Fibroblast of gingiva (primary cell): ENCODE data around the gene B3GALT6.
A peak's percentile ranks its signal among the peaks of the same experiment; 100 is the strongest.

ENCODE experiments used
- DNase-seq: peaks from one replicate; pipeline ENCODE4 v3.0.0-alpha.2; 2011; ENCODE audit warnings: low read depth

The B3GALT6 gene

GRCh38 chr1:1231400-1232207 is 433 bp upstream of the B3GALT6 start, which contains the start of gene SDF4:
TSS of gene SDF4 (minus strand) at chr1:1232001. CDS start at chr1:1228772, 3,229 bp downstream.
- peak; percentile 96 for DNase-seq

DNA sequence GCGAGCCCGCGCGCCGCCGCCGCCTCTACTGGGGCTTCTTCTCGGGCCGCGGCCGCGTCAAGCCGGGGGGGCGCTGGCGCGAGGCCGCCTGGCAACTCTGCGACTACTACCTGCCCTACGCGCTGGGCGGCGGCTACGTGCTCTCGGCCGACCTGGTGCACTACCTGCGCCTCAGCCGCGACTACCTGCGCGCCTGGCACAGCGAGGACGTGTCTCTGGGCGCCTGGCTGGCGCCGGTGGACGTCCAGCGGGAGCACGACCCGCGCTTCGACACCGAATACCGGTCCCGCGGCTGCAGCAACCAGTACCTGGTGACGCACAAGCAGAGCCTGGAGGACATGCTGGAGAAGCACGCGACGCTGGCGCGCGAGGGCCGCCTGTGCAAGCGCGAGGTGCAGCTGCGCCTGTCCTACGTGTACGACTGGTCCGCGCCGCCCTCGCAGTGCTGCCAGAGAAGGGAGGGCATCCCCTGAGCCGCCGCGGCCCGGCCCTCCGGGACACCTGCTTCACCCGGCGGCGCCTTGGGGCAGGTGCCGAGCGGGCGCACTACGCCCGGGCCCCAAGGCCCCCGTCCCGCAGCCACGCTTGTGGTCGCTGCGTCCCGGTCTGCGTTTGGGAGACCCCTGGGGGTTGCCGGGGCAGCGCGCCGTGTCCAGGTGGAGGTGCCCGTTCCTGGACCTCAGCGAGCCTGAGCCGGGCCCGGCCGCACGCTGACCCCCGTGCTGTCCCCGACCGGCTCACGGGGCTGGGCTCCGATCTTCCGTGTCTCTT is 944 bp downstream of the B3GALT6 start:
- DNase-seq: no peak

DNA sequence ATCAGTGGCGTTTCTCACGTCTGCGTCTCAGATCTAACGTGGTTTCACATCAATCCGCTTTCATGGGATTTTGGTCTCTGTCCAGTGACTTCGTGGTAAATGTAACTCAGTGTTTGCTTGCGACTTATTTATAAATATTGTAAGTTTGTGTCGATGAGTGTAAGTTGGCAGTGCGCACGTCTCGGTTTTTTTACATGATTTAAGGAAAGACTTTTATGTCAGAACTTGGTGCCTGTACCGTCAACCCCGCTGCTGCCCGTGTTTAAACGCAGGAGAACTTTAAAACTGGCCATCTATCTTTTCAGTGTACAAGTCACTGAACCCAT is 1.5 kb downstream of the B3GALT6 start:
- no peak for DNase-seq

GRCh38 chr1:1234180-1234808 is 2.3 kb downstream of the B3GALT6 start:
- no peak for DNase-seq

DNA sequence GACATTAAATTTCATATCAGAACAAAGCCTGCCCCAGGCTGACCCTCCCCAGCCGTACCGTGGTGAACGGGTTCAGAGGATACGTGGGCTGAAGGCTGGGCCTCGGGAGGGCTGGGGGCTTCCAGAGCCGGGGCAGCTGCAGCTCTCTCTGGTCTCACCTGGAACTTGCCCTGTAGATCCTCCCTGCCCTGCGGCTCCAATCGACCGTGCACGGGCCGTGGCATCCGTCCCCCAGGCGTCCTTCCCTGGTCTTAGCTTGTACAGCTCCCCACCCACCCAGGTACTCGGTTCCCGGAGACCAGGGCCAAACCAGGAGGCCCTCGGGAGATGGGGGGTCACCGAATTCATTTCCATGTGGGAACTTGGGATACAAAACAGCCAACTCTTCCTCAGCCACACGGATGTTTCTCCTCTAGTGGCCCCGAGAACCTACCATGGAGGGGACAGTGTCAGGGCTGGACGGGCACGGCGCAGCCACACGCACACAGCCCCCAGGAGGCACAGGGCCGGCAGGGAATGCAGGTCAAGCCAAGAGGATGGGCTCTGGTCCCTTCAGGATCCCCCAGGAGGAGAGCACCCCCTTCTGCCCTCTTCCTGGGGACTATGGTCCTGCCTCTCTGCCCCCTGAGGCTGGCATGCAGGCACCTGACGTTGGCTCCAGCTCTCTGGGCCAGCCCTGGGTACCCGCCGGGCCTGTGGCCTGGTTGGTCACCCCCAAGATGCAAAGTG is 3.1 kb downstream of the B3GALT6 start:
- no peak for DNase-seq

DNA sequence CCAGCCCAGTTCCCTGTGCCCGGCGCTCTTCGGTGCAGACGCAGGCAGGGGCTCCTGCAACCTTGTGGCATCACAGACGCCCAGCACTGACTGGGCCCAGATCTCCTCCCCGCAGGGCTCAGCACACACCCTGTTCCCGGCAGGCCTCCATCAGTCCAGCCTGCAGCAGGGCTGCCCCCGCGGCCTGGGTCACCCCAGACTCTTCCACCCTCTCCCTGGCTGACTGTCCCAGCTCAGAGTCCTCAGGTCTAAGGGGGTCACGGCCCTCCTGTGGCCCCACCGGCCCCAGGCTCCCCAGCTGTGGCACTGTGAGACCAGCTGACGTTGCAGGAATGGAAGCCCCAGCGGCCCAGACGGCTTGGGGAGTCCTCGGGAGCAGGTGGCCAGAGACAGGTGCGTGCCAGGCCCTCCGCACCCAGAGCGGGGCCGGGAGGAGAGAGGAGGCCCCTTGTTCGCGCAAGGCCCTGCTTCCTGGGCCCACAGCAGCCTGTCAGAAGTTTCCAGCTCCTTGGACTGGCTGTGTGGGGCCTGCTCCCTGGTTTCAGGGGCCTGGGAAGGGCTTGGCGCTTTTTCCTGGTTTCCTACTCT is 4.2 kb downstream of the B3GALT6 start:
- DNase-seq: no peak

- no peak for DNase-seq
These were observed 5.2 kb downstream of the B3GALT6 start for GRCh38 chr1:1236945-1237873.

GRCh38 chr1:1237874-1238701 is 6.1 kb downstream of the B3GALT6 start:
- DNase-seq: no peak

DNA sequence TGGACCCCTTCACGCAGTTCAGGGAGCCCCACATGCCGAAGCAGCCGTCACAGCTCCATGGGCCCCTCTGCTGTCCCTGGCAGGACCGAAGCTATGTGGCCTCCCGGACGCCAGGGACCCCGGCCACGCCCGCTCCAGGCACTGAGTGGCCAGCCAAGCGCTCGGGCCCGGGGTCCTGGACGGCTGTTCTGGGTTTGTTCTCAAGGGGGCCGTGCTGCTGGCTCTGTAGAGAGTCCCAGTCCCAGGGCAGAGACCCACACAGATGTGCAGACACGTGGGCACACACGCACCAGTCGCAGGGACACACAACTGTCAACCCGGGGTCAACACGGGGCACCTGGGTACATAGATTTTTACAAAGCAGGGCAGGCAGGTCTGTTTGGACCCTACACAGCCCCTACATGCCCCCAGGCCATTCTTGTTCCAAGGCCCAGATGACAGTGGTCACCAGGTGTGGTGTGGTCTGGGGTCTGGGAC is 6.7 kb downstream of the B3GALT6 start:
- no peak for DNase-seq

DNA sequence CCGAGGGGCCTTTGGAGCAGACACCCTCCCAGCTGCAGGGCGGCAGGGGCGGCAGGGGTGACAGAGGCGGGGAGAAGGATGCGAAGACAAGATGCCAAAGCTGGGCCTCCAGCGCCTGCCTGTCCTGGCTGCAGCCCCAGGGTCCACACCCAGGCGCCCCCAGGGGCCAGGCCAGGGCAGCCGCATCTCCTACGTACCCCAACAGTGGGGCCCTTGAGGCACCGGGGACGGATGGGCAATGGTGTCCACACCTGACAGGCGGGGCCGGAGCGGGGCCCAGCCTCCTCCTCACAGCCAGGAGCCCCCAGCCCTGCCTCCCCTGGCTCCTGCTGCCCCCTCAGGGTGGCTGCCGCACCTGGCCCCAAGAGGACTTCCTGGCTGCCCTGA is 7.2 kb downstream of the B3GALT6 start:
- DNase-seq: no peak

- no peak for DNase-seq
These were observed 7.7 kb downstream of the B3GALT6 start for GRCh38 chr1:1239614-1240347.

GRCh38 chr1:1240348-1240732 is 8.3 kb downstream of the B3GALT6 start:
- no peak for DNase-seq

DNA sequence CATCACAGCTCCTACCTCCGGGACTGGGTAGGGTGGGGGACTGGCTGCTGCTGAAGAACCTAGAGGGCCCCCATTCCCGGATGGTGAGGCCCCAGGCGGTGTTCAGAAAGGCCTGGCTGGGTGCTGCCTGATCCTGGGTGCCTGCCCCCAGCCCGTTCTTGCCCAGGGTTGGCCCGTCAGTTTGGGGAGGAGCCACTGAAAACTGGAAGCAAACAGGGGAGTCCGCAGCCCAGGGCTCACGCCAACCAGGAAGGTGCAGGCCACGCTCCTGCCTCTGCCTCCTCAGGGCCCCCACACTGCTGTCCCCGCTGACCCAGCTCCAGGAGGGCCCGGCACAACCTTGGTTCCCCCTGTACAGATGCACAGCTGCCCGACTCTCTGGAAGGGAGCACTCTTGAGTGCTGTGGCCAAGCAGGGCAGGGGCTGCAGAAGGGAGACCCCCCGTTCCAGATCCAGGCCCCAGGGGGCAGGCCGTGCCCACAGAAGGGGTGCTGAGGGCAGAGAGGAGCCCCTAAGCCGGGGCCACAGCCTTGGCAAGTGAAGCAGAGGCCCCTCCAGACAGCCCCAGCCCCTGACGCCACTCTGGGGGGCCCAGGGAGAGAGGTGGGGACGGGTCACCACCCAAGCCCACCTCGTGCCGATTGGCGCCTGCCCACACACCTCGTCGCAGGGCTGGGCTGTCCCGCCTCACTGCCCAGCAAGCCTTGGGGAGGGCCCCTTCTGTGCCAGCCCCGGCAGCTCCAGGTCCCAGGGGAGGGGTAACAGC is 9.0 kb downstream of the B3GALT6 start:
- no peak for DNase-seq

- no peak for DNase-seq
These were observed 9.7 kb downstream of the B3GALT6 start for GRCh38 chr1:1241588-1242219.

DNA sequence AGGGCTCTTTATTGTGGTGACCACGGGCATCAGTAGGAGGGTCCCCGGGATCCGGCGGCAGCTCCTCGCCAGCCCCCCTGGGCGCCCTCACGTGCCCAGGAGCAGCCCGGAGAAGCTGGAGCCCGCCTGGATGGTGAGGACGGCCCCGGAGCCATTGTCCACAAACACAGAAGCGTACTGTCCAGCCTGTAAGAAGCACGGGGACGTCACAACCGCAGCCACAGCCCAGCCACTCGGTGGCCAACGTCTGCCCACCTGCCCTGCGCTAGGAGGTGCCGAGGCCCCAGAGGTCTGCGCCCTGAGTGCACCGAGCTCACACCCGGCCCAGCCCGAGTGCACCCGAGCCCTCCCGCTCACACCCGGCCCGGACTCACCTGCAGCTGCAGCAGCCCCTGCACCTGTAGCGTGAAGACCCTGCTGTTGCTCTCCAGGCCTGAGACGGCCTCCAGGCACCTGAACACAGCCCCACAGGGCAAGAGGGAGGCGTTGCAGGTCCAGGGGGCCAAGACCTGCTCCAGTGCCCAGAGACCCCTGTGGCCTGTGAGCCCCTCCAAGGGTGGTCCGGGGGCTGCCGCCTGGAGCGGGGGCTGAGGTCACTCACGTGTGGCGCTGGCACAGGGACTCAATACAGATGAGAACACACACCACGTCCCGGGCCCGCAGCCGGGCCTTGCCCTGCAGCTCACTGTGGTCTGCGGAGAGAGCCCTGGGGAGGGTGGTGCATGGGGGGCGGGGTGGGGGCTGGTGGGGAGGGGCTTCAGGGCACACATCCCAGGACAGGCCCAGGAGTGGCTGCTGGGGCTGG is 10.6 kb downstream of the B3GALT6 start:
- no peak for DNase-seq

DNA sequence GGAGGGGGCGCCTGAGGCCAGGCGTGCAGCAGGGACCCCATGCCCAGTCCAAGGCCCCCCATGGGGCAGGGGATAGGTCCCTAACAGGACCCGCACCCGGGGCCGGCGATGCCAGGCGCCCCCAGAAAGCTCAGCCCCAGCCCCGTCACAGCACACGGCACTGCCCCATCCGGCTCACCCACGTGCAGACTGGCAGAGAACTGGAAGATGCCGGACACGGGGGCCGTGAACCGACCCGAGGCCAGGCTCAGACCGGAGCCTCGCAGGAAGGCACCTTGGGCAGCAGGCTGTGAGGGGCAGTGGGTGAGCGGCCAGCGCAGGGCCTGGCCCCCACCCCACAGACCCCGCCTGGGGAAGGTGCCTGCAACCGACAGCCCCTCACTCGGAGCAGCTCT is 11.2 kb downstream of the B3GALT6 start:
- no peak for DNase-seq

DNA sequence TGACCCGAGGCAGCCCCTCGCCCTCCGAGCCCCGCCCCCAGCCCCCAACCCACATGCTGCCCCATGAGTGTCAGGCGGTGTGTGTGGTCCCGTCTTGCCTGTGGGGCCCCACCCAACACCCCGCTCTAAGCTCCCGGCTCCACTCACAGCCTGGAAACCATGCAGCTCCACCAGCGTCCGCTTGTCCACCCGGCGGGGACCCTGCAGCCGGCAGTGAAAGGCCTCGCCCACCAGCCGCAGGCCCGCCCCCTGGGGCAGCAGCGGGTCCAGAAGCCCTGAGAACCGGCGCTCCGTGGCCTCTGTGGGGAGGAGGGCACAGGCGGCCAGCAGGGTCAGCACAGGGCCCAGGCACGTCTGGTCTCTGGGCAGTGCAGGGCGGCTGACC is 11.8 kb downstream of the B3GALT6 start:
- no peak for DNase-seq
